CD1c-positive myeloid dendritic cell (primary cell): ENCODE results near the gene OIT3.
A peak's percentile ranks its signal among the peaks of the same experiment; 100 is the strongest.

ENCODE experiments used
- DNase-seq: peaks from one replicate; pipeline ENCODE4 v3.0.0-alpha.2; 2016; ENCODE audit errors: extremely low spot score

Gene OIT3

DNA sequence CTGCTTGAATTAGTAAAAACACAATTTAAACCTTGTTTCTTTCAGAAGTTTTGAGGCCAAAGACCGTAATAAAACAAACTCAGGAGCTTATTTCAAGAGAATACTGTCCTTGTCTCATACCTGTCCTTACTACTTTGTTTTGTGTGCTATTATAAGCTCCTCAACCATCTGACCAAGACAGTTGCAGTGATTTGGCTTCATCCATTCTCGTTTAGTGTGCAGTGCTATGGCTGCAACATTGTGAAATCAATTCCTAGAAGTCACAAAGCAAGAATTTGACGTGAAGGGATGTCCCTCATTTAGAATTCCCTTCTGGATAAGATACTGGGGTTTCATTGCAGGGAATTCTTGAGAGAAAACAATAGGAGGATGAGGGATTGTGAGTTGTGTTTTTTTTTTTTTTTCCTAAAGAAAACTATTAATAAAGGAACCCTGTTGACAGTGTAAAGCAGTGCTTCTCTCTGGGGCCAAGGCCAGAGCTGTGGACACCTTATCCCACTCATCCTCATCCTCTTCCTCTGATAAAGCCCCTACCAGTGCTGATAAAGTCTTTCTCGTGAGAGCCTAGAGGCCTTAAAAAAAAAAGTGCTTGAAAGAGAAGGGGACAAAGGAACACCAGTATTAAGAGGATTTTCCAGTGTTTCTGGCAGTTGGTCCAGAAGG is at the start of gene OIT3:
TSS of gene OIT3 (plus strand) at position 604 of the 663 bp plus-strand sequence. CDS start 60 bp downstream, outside the sequence.
- DNase-seq = no peak

DNA sequence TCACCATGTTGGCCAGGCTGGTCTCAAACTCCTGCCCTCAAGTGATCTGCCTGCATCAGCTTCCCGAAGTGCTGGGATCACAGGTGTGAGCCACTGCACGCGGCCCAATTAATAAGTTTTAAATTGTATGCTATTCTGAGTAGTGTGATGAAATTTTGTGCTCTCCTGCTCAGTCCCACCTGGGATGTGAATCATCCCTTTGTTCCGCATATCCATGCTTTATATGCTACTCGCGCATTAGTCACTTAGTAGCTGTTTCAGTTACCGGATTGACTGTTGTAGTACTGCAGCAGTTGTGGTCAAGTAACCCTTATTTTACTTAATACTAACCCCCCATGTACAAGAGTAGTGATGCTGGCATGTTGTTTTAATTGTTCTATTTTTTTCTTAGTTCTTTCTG is 47.3 kb upstream of the OIT3 start:
- no peak for DNase-seq

DNA sequence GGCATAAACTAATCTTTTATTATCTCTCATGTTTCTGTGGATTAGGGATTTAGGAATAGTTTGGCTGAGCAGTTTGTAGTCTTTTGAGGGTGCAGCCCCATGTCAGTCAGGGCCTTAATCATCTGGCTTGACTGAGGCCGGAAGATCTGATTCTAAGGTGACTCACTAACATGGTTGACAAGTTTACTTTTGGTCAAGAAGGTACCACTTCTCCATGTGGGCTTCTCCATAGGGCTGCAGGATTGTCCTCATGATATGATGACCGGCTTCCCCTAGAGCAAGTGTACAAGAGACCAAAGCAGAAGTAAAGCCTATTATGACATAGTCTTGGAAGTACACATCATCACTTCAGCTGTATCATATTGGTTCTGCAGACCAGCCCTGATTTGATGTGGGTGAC is 45.9 kb upstream of the OIT3 start:
- peak; percentile 86 for DNase-seq

DNA sequence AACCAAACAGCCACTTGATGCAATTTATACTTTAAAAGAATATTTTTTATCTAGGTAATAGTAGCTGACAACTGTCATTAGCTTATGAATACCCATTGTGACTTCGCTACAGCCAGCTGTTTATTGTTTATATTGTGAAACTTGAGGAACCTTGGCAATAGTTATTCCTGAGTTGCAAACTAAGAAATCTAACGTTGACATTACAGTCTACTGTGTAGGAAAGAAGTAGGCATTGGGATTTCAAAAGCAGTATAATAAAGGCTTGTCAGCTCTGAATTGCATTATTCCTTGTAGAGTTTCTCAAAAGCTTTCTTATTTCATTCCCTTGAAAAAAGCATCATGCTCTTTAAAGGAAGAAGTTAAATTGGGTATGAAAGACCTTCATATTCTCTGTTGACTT is 42.7 kb upstream of the OIT3 start:
- DNase-seq = peak; percentile 18

DNA sequence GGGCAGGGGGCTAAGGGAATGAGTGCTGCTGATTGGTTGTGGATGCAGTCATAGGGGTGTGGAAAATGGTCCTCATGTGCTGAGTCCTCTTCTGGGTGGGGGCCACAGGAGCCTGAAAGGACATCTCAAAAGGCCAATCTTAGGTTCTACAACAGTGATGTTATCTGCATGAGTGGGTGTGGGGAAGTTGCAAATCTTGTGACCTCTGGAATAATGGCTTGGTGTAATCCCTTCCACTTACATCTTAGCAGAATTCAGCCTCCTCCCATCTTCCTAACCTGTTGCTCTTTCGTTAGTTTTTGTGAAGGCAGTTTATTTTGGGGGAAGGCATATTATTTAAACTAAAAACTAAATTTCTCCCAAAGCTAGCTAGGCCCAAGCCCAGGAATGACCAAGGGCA is 42.0 kb upstream of the OIT3 start:
- peak; percentile 50 for DNase-seq

DNA sequence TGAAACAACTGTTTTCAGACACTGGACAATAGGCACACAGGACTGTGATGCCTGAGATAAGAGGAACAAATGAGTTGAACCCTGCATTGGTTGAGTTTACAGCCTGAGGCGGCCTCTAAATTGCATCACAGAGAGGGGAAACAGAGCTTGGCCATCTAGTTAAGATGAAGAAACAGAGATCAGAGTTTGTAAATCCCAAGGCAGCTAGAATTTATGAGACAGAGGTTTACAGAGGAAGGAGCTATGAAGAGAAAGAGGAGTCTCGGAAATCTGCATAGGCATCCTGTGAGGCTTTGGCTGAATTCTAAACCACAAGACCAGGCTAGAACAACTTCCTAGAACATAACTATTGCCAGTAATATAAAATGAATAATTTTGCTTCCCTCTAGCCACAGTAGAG is 41.0 kb upstream of the OIT3 start:
- DNase-seq = no peak

DNA sequence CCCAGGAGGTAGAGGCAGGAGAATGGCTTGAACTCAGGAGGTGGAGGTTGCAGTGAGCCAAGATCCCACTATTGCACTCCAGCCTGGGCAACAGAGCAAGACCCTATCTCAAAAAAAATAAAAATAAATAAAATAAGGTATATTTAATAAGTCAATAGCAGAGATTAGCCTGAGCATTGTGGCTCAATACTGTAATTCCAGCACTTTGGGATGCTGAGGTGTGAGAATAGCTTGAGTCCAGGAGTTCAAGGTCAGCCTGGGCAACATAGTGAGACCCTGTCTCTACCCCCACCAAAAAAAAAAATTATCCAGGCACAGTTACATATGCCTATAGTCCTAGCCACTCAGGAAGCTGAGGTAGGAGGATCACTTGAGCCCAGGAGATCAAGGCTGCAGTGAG is 38.4 kb upstream of the OIT3 start:
- DNase-seq = no peak

DNA sequence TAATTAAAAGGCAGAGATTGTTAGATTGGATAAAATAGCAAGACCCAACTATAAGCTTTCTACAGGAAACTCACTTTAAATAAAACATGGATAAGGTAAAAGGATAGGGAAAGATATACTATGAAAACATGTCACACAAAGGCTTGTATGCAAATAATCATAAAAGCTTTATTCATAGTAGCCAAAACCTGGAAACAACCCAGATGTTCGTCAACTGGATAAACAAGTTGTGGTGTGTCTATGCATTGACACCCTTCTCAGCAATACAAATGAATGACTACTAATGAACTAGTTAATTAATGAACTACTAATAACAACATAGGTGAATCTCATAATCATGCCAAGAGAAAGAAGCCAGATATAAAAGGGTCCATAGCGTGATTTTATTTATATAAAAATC is 37.7 kb upstream of the OIT3 start:
- DNase-seq = no peak

DNA sequence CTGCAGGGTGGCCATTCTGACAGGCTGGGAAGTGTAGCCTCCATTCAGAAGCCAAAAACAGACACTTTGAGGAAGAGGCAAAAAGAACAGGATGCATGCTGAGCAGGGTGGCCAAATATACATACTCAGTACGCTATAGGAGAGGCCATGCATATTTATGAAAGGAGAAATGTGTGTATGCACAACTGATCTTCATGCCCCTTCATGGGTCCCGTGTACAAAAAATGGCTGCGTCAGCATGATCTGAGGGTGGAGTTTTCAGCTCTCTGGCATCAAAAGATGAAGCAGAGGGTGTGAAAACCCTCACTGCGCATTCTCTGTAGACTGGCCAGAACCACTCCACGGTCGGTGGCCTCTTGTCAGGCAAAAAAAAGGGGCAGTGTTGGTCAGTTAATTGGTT is 35.5 kb upstream of the OIT3 start:
- no peak for DNase-seq

DNA sequence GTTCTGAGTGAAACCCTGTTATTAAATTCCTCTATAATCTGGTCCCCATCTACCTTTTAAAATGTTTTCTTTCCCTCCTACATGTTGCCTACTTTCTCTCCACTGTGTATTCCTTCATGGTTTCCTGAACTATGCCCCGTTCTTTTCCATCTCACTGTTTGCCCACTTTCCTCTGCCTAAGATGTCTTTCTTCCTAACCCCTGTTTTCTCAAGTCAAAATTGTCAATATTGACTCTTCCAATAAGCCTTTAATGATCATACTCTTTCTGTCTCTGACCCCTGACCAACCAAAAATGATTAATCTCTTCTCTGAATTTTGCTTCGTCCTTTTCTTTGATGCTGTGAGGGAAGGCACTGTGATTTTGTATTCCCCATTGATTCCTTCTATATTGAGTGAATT is 30.6 kb upstream of the OIT3 start:
- no peak for DNase-seq

DNA sequence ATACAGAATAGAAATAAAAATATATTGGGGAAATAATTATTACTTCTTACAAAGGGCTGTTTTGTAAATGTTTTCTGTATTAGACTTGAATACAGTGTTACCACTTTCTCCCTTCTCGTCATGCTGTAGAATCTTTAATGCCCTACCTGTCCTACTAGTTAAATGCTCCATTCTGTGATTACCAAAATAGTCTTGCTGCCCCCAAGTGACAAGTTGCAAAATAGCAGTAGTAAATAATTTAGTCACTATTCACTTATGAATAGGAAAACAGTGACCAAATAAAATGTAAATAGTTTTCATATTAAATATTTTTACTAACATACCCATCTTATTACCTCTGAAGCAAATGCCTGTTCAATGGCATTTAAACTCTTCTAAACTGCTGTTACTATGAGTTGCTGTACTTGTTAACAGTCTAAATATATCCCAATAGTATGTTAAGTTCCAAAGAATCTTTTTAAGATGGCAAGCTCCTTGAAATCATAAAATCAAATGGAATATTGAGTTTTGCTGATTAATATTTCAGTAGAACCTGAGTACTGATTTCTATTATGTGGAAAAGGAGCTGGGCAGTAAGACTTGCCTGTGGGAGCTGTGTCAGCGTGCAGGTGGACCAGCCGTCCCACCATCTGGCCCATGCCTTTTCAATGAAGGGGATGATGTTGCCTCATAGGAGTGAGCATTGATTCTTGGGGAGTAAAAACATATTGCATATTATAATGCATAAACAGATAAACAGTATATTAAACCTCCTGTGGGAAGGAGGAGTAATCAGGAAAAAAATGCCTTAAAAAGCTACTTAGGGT is 18.1 kb upstream of the OIT3 start:
- DNase-seq = peak; percentile 24

DNA sequence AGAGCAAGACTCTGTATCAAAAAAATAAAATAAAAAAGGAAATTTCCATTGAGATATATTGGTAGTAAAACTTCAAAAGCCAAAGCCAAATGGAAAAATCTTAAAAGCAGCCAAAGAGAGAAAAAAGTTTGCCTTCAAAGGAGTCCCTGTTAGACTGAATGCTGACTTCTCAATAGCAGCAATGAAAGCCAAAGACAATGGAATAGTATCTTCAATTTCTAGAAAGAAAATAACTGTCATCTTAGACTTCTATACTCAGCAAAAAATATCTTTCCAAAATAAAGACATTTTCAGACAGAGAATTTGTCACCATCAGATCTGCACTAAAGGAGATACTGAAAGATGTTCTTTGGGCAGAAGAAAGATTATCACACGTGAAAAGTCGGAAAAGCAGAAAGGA is 14.3 kb upstream of the OIT3 start:
- no peak for DNase-seq

DNA sequence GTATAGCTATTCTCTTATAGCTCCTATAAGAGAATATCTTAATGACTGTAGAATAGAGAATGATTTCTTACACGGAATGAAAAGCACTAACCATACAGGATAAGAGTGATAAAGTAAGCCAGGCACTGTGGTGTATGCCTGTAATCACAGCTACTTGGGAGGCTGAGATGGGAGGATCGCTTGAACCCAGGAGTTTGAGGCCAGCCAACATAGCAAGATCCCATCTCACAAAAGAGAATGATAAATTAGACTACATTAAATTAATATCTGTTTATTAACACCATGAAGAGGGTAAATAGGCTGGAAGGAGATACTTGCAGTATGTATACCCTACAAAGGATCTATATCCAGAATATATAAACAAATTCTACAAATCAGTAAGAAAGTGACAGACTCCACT is 12.2 kb upstream of the OIT3 start:
- DNase-seq = no peak

DNA sequence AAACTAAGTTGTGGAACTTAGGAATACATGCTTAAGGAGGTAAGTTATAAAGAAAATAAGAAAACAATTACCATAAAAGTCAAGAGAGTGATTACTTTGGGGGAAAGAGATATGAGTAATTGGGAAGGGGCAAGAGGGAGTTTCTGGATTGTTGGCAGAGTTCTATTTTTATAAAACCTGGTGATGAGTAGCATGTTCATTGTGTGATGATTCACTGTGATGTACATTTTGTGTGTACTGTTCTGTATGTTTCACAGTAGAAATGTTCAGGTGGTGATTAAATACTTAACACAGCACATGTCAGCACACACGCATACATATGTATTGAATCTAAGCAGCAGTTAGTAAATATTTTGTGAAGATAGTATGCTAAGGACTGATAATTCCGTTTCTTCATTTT is 9.7 kb upstream of the OIT3 start:
- no peak for DNase-seq

DNA sequence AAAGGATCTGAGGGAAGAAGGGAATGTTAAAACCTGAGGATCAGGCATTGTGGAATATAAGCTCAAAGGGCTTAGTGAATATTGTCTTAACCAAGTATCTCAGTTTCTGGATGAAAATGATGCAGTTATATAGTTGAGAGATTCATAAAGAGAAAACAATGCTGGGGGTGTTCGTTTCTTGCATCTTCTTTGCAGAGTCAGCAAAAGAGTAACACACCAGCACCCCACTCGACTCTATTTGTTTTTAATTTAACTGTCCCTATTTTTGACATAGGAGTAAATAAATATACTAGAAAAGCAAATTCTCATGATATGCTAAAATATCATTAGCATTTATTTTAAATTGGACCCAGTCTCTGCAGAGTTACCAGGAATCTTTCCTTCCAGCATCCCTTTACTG is 7.6 kb upstream of the OIT3 start:
- DNase-seq = no peak

DNA sequence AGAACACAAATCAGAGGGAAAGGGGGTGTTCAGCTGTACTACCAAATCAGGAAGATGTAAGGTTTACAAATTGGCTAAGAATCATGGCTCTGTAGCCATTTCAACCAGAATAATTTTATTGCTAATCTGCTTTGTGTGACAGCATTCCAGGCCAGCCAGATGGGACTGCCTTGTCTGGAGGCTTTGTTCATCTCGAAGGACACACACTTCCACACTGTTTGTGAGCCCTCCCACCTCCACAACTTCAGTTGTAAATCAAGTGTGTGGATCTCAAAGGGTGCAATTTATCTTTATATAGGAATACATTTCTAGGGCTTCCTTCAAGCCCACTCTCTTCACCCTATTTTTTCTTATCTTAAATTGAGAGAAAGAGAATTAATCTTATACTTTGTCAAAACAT is 6.9 kb upstream of the OIT3 start:
- DNase-seq = no peak

DNA sequence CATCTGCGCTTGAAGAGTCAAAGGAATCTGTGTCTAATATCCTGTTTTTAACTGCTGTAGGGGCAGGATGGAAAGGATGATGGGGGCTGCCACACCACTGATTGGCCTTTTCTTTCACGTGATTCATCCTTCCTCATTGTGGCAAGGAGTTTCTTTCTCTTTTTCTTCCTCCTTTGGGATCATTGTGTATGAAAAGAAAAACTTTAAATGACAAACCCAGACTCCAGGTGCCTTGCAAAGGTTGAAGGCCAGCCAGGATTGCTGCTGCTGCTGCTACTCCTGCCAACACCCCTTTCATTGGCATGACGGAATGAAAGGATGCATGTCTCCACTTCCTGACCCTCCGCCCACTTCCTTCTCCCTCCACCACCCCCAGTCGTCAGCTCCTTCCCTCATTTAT is 6.5 kb upstream of the OIT3 start:
- DNase-seq = peak; percentile 3

DNA sequence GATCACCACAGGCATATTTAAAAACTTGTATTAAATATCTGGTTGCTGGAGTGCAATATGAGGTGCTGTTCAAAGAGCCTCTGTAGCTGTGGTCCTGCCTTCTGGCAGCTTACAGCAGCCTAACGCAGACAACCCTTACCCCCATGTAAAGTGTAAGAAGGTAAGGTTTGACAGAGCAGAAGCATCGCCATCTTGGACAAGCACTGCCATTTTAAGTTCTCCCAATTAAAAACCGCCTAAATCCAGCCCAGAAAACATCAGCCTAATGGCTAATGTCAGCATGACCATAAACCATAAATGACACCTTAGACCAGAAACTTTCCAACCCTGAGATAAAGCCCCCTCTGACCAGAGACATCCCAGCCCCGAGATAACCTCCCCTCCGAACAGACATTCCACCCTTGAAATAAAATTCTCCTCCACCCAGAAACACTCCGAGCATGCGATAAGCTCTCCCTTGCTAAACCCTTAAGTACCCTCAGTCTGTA is 5.3 kb upstream of the OIT3 start:
- no peak for DNase-seq

DNA sequence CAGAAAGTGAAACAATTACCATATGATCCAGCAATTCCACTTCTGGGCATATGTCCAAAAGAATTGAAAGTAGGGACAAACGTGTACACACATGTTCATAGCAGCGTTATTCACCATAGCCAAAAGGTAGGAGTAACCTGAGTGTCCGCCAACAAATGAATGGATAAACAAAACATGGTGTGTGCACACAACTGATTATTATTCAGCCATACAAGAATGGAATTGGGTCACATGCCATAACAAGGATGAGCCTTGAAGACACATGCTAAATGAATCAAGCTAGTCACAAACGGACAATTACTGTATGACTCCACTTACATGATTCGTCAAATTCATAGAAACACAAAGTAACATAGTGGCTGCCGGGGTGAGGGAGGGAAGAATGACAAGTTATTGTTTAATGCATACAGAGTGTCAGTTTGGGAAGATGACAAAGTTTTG is 4.1 kb upstream of the OIT3 start:
- no peak for DNase-seq

DNA sequence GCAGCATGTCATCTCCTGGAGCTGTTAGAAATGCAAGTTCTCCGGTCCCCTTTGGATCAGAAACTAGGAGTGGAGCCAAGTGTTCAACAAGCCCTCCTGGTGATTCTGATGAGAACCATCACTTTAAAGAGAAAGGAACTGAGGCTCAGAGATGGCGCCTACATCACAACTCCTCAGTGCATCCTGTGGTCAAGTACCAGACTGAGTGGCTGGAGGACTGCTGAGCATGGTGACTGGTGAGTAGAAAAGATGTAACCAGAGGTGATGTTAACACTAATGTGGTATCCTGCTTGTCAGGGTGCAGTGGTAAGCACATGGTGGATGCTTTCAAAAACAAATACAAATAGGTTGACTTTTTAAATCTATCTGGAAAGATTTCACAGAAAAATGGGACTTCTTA is 3.5 kb upstream of the OIT3 start:
- DNase-seq = no peak

DNA sequence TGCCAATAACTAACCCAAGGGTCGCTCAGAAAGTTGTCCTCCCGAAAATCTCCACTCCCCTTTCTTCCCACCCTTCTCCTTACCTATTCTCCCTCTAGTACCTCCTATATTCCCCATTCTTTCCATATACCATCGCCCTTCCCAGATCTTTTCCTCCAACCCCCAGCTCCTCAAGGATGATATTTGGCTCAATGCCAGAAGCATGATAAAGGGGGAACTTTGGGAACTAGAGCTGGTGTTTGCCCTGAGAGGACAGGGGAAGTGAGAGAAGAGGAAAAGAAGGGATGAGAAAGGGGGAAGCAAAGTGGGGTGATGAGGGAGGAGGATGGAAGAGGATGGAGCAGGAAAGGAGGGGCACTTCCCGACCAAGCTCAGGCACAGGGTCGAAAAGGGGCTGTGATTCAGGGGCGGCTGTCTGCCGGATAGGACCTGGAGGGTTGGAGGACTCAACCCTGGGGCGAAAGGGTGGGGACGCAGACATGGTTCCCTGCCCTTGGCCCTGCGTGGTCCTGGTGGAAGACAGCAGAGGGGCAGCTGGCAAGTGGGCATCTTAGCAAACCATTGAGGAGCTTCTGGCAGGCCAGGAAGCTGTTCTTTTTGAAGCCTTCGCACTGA is 1.8 kb downstream of the OIT3 start:
- no peak for DNase-seq

DNA sequence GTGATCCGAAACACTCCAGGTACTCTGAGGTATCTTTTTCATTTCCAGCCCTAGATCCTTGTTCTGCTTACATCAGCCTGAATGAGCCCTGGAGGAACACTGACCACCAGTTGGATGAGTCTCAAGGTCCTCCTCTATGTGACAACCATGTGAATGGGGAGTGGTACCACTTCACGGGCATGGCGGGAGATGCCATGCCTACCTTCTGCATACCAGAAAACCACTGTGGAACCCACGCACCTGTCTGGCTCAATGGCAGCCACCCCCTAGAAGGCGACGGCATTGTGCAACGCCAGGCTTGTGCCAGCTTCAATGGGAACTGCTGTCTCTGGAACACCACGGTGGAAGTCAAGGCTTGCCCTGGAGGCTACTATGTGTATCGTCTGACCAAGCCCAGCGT is 5.1 kb downstream of the OIT3 start:
- no peak for DNase-seq

DNA sequence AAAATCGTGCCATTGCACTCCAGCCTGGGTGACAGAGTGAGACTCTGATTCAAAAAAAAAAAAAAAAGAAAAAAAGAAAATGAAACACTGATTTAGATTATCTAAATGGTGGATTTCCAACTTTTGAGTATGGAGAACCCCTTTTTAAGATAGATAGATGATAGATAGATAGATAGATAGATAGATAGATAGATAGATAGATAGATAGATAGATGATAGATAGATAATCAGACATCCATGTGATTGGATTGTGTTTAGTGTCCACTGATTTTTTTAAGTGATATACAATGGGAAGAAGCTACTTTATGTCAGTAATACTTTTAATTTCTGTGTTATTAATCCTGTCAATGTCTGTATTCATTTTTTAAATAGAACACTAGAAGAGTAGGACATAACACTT is 6.0 kb downstream of the OIT3 start:
- no peak for DNase-seq
